Measurements from ENCODE around the gene CTSO.

CTSO gene

DNA sequence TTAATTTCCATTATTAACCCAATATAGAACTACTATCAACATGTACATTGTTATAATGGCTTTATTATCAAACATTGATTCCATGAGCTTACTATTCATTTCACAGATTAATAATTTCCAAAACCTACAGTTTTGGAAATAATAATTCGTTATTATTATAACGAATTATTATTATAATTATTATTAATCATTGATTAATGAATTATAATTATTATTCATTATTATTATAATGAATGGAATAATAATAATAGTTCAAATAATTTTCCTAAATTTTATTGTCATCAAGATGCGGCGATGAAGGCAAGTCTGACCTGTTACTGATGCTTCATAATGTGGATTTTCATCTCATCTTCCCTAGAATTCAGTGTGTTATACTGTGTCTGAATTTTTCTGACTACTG is 22.0 kb downstream of the CTSO start:
- Histone ChIP-seq H3K27ac (no peak overlapping the region), H3K4me1 (no peaks in the 10 kb centered on the region), H3K27me3 (no peaks in the 10 kb centered on the region), H3K4me3 (no peak overlapping the region), H3K36me3 (peaks cover 20 to 55% (median 22%) of the 10 kb centered on the region in 3 donors), H3K9me3 (no peaks in the 10 kb centered on the region)
- TF ChIP-seq, protein P1, sequence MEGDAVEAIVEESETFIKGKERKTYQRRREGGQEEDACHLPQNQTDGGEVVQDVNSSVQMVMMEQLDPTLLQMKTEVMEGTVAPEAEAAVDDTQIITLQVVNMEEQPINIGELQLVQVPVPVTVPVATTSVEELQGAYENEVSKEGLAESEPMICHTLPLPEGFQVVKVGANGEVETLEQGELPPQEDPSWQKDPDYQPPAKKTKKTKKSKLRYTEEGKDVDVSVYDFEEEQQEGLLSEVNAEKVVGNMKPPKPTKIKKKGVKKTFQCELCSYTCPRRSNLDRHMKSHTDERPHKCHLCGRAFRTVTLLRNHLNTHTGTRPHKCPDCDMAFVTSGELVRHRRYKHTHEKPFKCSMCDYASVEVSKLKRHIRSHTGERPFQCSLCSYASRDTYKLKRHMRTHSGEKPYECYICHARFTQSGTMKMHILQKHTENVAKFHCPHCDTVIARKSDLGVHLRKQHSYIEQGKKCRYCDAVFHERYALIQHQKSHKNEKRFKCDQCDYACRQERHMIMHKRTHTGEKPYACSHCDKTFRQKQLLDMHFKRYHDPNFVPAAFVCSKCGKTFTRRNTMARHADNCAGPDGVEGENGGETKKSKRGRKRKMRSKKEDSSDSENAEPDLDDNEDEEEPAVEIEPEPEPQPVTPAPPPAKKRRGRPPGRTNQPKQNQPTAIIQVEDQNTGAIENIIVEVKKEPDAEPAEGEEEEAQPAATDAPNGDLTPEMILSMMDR (IDR thresholded peaks at IDR 0.05) = no peak
- intact Hi-C loops (cut with DNase I; ENCODE audit: low total_unique reads) = no loop called here
- DNase-seq = no peak

DNA sequence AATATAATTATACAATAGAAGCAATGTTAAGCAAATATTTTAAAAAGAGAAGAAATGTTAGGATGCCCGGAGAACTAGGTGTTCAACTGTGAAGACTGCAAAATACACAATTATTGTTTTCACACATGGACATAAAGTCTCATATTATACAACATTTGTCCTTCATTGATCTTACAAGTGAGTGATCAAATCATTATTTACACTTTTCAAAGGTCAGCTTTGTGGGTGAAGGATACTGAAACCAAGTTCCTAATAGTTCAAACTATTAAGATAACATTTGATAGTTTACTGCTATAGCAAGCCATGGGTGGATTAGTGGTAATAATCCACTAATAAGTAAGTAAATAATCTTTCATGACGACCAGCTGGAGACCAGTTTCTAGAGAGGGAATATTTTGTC is 23.3 kb downstream of the CTSO start:
- H3K36me3 ChIP-seq = peaks cover 21 to 52% (median 22%) of the 10 kb centered on the region in 3 donors
- DNase-seq = no peak
- H3K4me1 ChIP-seq = no peaks in the 10 kb centered on the region
- H3K27ac ChIP-seq = no peak overlapping the region
- TF ChIP-seq, protein P1 (IDR thresholded peaks at IDR 0.05) = no peak
- H3K9me3 ChIP-seq = no peaks in the 10 kb centered on the region
- intact Hi-C loops (cut with DNase I; ENCODE audit: low total_unique reads) = no loop called here
- no peaks in the 10 kb centered on the region for H3K27me3 ChIP-seq
- no peak overlapping the region for H3K4me3 ChIP-seq

DNA sequence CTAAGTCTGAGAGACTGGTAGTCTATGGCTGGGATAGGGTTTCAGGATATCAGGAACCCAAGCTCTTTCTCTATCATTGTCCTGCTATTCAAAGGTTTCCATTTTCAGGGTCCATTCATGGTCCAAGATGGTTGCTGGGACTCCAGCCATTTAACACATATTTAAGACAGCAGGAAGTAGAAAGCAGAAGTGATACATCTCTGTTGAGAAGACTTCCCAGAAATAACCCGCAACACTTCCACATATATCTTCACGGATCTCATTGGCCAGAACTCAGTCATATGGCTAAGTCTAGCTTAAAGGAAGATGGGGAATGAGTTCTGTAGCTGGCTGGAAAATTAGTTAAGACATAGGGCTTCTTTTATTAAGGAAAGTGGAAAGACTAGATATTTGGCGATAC is 23.8 kb downstream of the CTSO start:
- Histone ChIP-seq H3K4me3 (no peak overlapping the region), H3K9me3 (no peaks in the 10 kb centered on the region), H3K27me3 (no peaks in the 10 kb centered on the region), H3K36me3 (peaks cover 24 to 48% (median 27%) of the 10 kb centered on the region in 3 donors), H3K27ac (no peak overlapping the region), H3K4me1 (no peaks in the 10 kb centered on the region)
- intact Hi-C loops (cut with DNase I; ENCODE audit: low total_unique reads) = no loop called here
- TF ChIP-seq, protein P1 (IDR thresholded peaks at IDR 0.05) = no peak
- no peak for DNase-seq

DNA sequence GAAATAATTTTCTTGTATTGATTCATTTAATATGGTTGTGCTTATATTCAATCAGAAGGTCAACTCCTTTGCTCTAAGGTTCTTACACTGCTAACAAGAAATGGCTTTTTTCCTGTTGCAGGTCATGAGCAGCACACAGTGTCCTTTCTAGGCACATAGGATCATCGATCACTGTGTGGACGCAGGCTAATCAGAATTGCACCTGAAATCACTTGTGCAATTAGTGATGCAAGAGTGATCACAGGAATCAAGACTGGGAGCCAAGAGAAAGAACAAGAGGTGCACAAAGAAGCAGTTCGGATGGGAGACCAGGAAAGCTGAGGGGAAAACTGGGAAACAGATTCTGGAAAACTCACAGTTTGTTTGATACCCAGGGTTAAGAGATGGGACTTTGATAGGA is 29.0 kb downstream of the CTSO start:
- no peaks in the 10 kb centered on the region for H3K9me3 ChIP-seq
- H3K4me3 ChIP-seq = no peak overlapping the region
- intact Hi-C loops (cut with DNase I; ENCODE audit: low total_unique reads) = no loop called here
- peaks cover 18 to 26% (median 21%) of the 10 kb centered on the region in 3 donors for H3K36me3 ChIP-seq
- no peak for DNase-seq
- H3K27me3 ChIP-seq = no peaks in the 10 kb centered on the region
- no peaks in the 10 kb centered on the region for H3K4me1 ChIP-seq
- H3K27ac ChIP-seq = no peak overlapping the region
- TF ChIP-seq, protein P1 (IDR thresholded peaks at IDR 0.05) = no peak

DNA sequence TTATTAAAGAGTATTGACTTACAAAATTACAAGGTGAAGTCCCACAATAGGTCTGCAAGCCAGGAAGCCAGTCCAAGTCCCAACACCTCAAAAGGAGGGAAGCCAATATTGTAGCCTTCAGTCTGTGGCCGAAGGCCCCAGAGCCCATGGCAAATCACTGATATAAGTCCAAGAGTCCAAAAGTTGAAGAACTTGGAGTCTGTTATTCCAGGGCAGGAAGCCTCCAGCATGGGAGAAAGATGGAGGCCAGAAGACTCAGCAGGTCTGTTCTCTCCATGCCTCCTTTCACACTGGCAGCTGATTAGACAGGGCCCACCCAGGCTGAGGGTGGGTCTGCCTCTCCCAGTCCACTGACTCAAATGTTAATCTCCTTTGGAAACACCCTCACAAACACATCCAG is 32.1 kb downstream of the CTSO start:
- TF ChIP-seq, protein P1 (IDR thresholded peaks at IDR 0.05) = no peak
- no peak for DNase-seq
- intact Hi-C loops (cut with DNase I; ENCODE audit: low total_unique reads) = no loop called here
- Histone ChIP-seq H3K36me3 (peaks cover under 1 to 7% (median 7%) of the 10 kb centered on the region in 3 donors), H3K4me3 (no peak overlapping the region), H3K9me3 (no peaks in the 10 kb centered on the region), H3K27ac (no peak overlapping the region), H3K27me3 (no peaks in the 10 kb centered on the region), H3K4me1 (no peaks in the 10 kb centered on the region)

DNA sequence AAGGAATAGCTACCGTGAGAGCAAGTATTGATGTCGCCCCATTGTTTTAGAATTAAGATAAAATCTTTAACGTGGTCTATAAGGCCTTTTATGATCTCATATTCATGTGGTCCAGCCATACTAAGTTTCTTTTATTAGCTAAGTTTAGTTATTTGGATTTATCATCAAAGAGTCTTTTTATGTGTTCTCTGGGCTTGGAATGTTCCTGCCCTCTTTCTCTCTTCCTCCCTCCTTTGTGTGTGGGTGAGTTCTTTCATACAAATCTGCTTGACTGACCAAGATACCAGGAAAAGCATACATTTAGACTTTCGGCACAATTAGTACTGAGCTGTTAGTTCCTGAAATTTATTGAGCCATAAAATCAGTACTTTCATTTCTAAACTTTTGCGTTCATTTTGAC is 38.9 kb downstream of the CTSO start:
- TF ChIP-seq, protein P1 (IDR thresholded peaks at IDR 0.05) = no peak
- intact Hi-C loops (cut with DNase I; ENCODE audit: low total_unique reads) = no loop called here
- DNase-seq = no peak
- H3K36me3 ChIP-seq = no peaks in the 10 kb centered on the region
- H3K4me1 ChIP-seq = no peaks in the 10 kb centered on the region
- no peaks in the 10 kb centered on the region for H3K27me3 ChIP-seq
- H3K9me3 ChIP-seq = no peaks in the 10 kb centered on the region
- no peak overlapping the region for H3K4me3 ChIP-seq
- H3K27ac ChIP-seq = no peak overlapping the region

All from tibial artery (tissue), 4 donors.